Endothelial cell of umbilical vein (primary cell): ENCODE results near the gene NELL2. TPM values are rescaled to one million over a fixed set of nuclear protein-coding genes. Genes with fewer than 3 reads are reported as not detected.

Experiments used
- BruUV-seq: library from RNA; stranded (reverse); fragments of 400-500 nt; replicated peaks from 2 replicates; lab custom pipeline; 2021; lab: Mats Ljungman, UMichigan
- CTCF ChIA-PET: fragments of 300-600, 350-600 bp; sonication (Branson Sonifier 250); formaldehyde crosslinking; loops from one replicate; lab custom pipeline; 2021; ENCODE audit warnings: antibody characterized with exemption, inconsistent platforms; lab: Charles Lee
- POLR2A ChIA-PET: fragments of 300-600, 350-600 bp; sonication (Branson Sonifier 250); formaldehyde crosslinking; loops from one replicate; lab custom pipeline; 2021; ENCODE audit warnings: antibody characterized with exemption, inconsistent platforms; lab: Charles Lee
- DNase-seq: peaks from one replicate; pipeline ENCODE4 v3.0.0-alpha.2; 2011; ENCODE audit warnings: low read depth, low spot score
- FAIRE-seq: peaks from 2 replicates; lab custom pipeline; 2011; peaks lifted over from hg19 to GRCh38; lab: Jason Lieb, UNC
- H2AFZ ChIP-seq: 2 replicates; pipeline ENCODE4 v1.6.0; 2012; ENCODE audit warnings: low read depth, low read length, control low read depth, inconsistent platforms
- H3K27ac ChIP-seq: 2 replicates; pipeline ENCODE4 v1.5.1; 2011; ENCODE audit warnings: low read depth, mild to moderate bottlenecking, control low read depth, low read length, moderate library complexity; ENCODE audit not compliant: insufficient read depth
- H3K27me3 ChIP-seq, 2 experiments: 2 replicates each; pipeline versions ENCODE4 v1.6.0 to v1.6.1; 2011; ENCODE audit warnings: low read length in 2 of 2, mixed read lengths in 1 of 2; ENCODE audit not compliant: control insufficient read depth in 2 of 2, insufficient read depth in 2 of 2
- H3K36me3 ChIP-seq, 2 experiments: 2 replicates in 1 of 2; 3 replicates in 1 of 2; pipeline ENCODE4 v1.5.1; 2011; ENCODE audit warnings: low read length in 2 of 2, mild to moderate bottlenecking in 1 of 2, moderate library complexity in 1 of 2; ENCODE audit not compliant: control insufficient read depth in 2 of 2, insufficient read depth in 2 of 2; ENCODE audit errors: extremely low read depth in 1 of 2
- H3K4me1 ChIP-seq: 3 replicates; pipeline ENCODE4 v1.5.1; 2011; ENCODE audit warnings: mild to moderate bottlenecking, low read length; ENCODE audit not compliant: control insufficient read depth, insufficient read depth; ENCODE audit errors: extremely low read depth
- H3K4me2 ChIP-seq: 2 replicates; pipeline ENCODE4 v1.6.1; 2011; ENCODE audit warnings: low read length, control low read depth, mixed read lengths; ENCODE audit not compliant: insufficient read depth
- H3K4me3 ChIP-seq, 3 experiments: fragments of 200-600 bp in 1 of 3; sonication (generic), shearing (Covaris generic) in 1 of 3; replicated peaks in 1 of 3; 2 replicates each; pipeline ENCODE4 v1.5.1; 2011 to 2016; ENCODE audit warnings: control low read depth in 3 of 3, low read length in 3 of 3, mild to moderate bottlenecking in 2 of 3, inconsistent platforms in 1 of 3, low read depth in 1 of 3, moderate library complexity in 1 of 3; ENCODE audit not compliant: insufficient read depth in 1 of 3
- H3K79me2 ChIP-seq: 2 replicates; pipeline ENCODE4 v1.6.0; 2012; ENCODE audit warnings: low read length, inconsistent platforms; ENCODE audit not compliant: control insufficient read depth, insufficient read depth
- H3K9ac ChIP-seq: replicated peaks from 2 replicates; pipeline ENCODE3; 2011; ENCODE audit warnings: low read length, control low read depth; ENCODE audit not compliant: insufficient read depth; ENCODE audit errors: extremely low read depth
- H3K9me1 ChIP-seq: replicated peaks from 3 replicates; pipeline ENCODE4 v1.6.0; 2011; ENCODE audit warnings: mild to moderate bottlenecking, low read length; ENCODE audit not compliant: control insufficient read depth, insufficient read depth; ENCODE audit errors: extremely low read depth
- H3K9me3 ChIP-seq: replicated peaks from 2 replicates; pipeline ENCODE4 v1.5.1; 2012; ENCODE audit warnings: low read length, inconsistent platforms; ENCODE audit not compliant: control insufficient read depth, insufficient read depth
- H4K20me1 ChIP-seq: replicated peaks from 2 replicates; pipeline ENCODE3; 2011; ENCODE audit warnings: mild to moderate bottlenecking, low read length; ENCODE audit not compliant: control insufficient read depth, insufficient read depth; ENCODE audit errors: extremely low read depth
- CTCF ChIP-seq, 2 donors: IDR thresholded peaks; 1 replicate in 1 of 2; 2 replicates in 1 of 2; pipeline ENCODE4 v1.5.1; 2011; ENCODE audit warnings: low read length in 2 of 2, mild to moderate bottlenecking in 2 of 2, moderate library complexity in 2 of 2, control low read depth in 1 of 2, inconsistent platforms in 1 of 2, low read depth in 1 of 2; ENCODE audit not compliant: insufficient read depth in 1 of 2; ENCODE audit errors: extremely low read depth in 1 of 2
- EZH2 ChIP-seq: IDR thresholded peaks from 2 replicates; pipeline ENCODE4 v1.6.1; 2012; ENCODE audit warnings: borderline replicate concordance, low read depth, mild to moderate bottlenecking, moderate library complexity, low read length, inconsistent platforms; ENCODE audit not compliant: severe bottlenecking
- FOS ChIP-seq: IDR thresholded peaks from 2 replicates; pipeline ENCODE4 v1.6.1; 2011; ENCODE audit warnings: mild to moderate bottlenecking, low read length, moderate library complexity, borderline replicate concordance; ENCODE audit not compliant: insufficient read depth
- GATA2 ChIP-seq: IDR thresholded peaks from 2 replicates; pipeline ENCODE4 v1.7.0; 2011; ENCODE audit warnings: low read depth, mild to moderate bottlenecking, moderate library complexity, mixed read lengths, low read length; ENCODE audit not compliant: insufficient read length, insufficient read depth
- JUN ChIP-seq: IDR thresholded peaks from 2 replicates; pipeline ENCODE4 v1.6.1; 2011; ENCODE audit warnings: borderline replicate concordance, low read depth; ENCODE audit not compliant: insufficient read length, insufficient read depth
- MAX ChIP-seq: IDR thresholded peaks from 2 replicates; pipeline ENCODE4 v1.6.1; 2011; ENCODE audit not compliant: insufficient read depth, insufficient read length
- MYC ChIP-seq: IDR thresholded peaks from one replicate; pipeline ENCODE4 v1.6.1; 2011; ENCODE audit warnings: mild to moderate bottlenecking, low read depth, low read length
- POLR2A ChIP-seq: IDR thresholded peaks from 2 replicates; pipeline ENCODE4 v1.6.1; 2012; ENCODE audit warnings: low read depth, mild to moderate bottlenecking, control low read depth, low read length
- POLR2AphosphoS5 ChIP-seq: IDR thresholded peaks from 2 replicates; pipeline ENCODE4 v1.6.1; 2012; ENCODE audit warnings: low read depth, mild to moderate bottlenecking, control low read depth, low read length, moderate library complexity; ENCODE audit not compliant: insufficient read depth
- dilution Hi-C: fragments of 300-500 bp; cut with MboI; formaldehyde crosslinking; loops from one replicate; pipeline ENCODE4 v1.15.0; 2019; ENCODE audit warnings: low sequenced_read_pairs; ENCODE audit not compliant: extremely low pct_ligation_motif_present
- intact Hi-C: fragments of 100-400 bp; cut with micrococcal nuclease; formaldehyde crosslinking; loops from one replicate; pipeline ENCODE4 v1.10.0; 2022
- polyA plus RNA-seq, 4 experiments: library from polyadenylated mRNA; depleted of rRNA in 3 of 4; stranded (reverse) in 3 of 4; unstranded in 1 of 4; fragments of >200 nt; gene quantifications; 2 replicates each; pipeline versions ENCODE4 v1.2.1 to v1.2.3, GENCODE V29; 2011 to 2012; ENCODE audit warnings: missing spikeins in 1 of 4
- total RNA-seq: library from RNA; stranded (reverse); gene quantifications from 2 replicates; pipeline ENCODE4 v1.2.3, GENCODE V29; 2021

NELL2 gene
- total and polyA plus RNA-seq, 2 donors (not counting 3 experiments of a cell fraction or from before 2014, with no cell fraction given) = 0.11 to 0.49 TPM

- FAIRE-seq (no peak), DNase-seq (no peak)
- no peaks in the 10 kb centered on the region for H3K9me1 ChIP-seq
- dilution Hi-C loops (no loop called here), intact Hi-C loops (no loop called here)
- H4K20me1 ChIP-seq = no peaks in the 10 kb centered on the region
- H2AFZ ChIP-seq = no peak overlapping the region
- no peaks in the 10 kb centered on the region for H3K4me1 ChIP-seq
- no peaks in the 10 kb centered on the region for H3K9me3 ChIP-seq
- no peak for TF ChIP-seq EZH2
- no peak for TF ChIP-seq GATA2
- TF ChIP-seq MAX = no peak
- no peak for TF ChIP-seq JUN
- no peak for TF ChIP-seq CTCF (IDR thresholded peaks at IDR 0.05; ENCODE audit: extremely low read depth in 1 of 2, insufficient read depth in 1 of 2, low read depth in 1 of 2, low read length in 2 of 2)
- no peak for TF ChIP-seq MYC
- no peak for TF ChIP-seq FOS
- no peak for TF ChIP-seq POLR2AphosphoS5
- no peak for TF ChIP-seq POLR2A
- H3K4me3 ChIP-seq = no peak overlapping the region
- H3K79me2 ChIP-seq = no peaks in the 10 kb centered on the region
- no peak overlapping the region for H3K9ac ChIP-seq
- no peaks in the 10 kb centered on the region for H3K36me3 ChIP-seq
- H3K27ac ChIP-seq = no peak overlapping the region
- H3K27me3 ChIP-seq = no peaks in the 10 kb centered on the region
- no TSS peak for BruUV-seq
- CTCF ChIA-PET = no interaction called here
- POLR2A ChIA-PET = no interaction called here
- no peak overlapping the region for H3K4me2 ChIP-seq
Observed at GRCh38 chr12:44852483-44852882, 23.6 kb downstream of the NELL2 start.
